GM12875 (cell line): Measurements from ENCODE around the gene SMIM31.

Experiments
- H3K4me3 ChIP-seq: one replicate; pipeline ENCODE4 v1.5.1; 2011; ENCODE audit warnings: low read depth, low read length, control low read depth
- CTCF ChIP-seq: IDR thresholded peaks from 2 replicates; pipeline ENCODE4 v1.5.1; 2011; ENCODE audit warnings: low read depth, mild to moderate bottlenecking, control low read depth, inconsistent platforms, low read length, moderate library complexity, borderline replicate concordance; ENCODE audit not compliant: insufficient read depth

SMIM31 gene

GRCh38 chr4:164824581-164824980 lies 70.7 kb downstream of the SMIM31 start:
- no peak for TF ChIP-seq CTCF
- H3K4me3 ChIP-seq = no peak overlapping the region

- H3K4me3 ChIP-seq = no peak overlapping the region
- TF ChIP-seq CTCF = no peak
These were observed 75.0 kb downstream of the SMIM31 start for GRCh38 chr4:164828955-164829354.

GRCh38 chr4:164846566-164846965 lies 92.6 kb downstream of the SMIM31 start:
- TF ChIP-seq CTCF = no peak
- H3K4me3 ChIP-seq = no peak overlapping the region

GRCh38 chr4:164847016-164847415 lies 93.1 kb downstream of the SMIM31 start:
- no peak overlapping the region for H3K4me3 ChIP-seq
- TF ChIP-seq CTCF = no peak

- TF ChIP-seq CTCF = no peak
- no peak overlapping the region for H3K4me3 ChIP-seq
These were observed 94.2 kb downstream of the SMIM31 start for GRCh38 chr4:164847967-164848649.
